GM12878 (cell line): Measurements from ENCODE around the gene LCOR. TPM values are rescaled to one million over a fixed set of nuclear protein-coding genes. Genes with fewer than 3 reads are reported as not detected.
A peak's percentile ranks its signal among the peaks of the same experiment; 100 is the strongest.

Source experiments
- EGR1 ChIP-seq, 2 experiments: IDR thresholded peaks; 1 replicate in 1 of 2; 2 replicates in 1 of 2; pipeline ENCODE4 v1.6.1; 2011 to 2012; ENCODE audit warnings: low read depth in 2 of 2, low read length in 2 of 2, borderline replicate concordance in 1 of 2, mild to moderate bottlenecking in 1 of 2, moderate library complexity in 1 of 2
- NFXL1 ChIP-seq: fragments of 450-650 bp; IDR thresholded peaks from 2 replicates; pipeline ENCODE4 v1.6.1; 2017; ENCODE audit warnings: antibody characterized with exemption, mild to moderate bottlenecking, borderline replicate concordance
- RAD51 ChIP-seq: fragments of 450-650 bp; IDR thresholded peaks from 2 replicates; pipeline ENCODE4 v1.6.1; 2016; ENCODE audit warnings: moderate library complexity, mild to moderate bottlenecking, inconsistent platforms
- SMAD5 ChIP-seq: IDR thresholded peaks from 2 replicates; pipeline ENCODE4 v1.6.1; 2016; ENCODE audit warnings: antibody characterized with exemption, low read depth
- SMC3 ChIP-seq: IDR thresholded peaks from 2 replicates; pipeline ENCODE4 v1.6.1; 2011; ENCODE audit warnings: low read length, improper control_type of control experiment, borderline replicate concordance
- SP1 ChIP-seq: IDR thresholded peaks from one replicate; pipeline ENCODE4 v1.6.1; 2011; ENCODE audit warnings: low read depth, low read length
- SREBF1 ChIP-seq: IDR thresholded peaks from 2 replicates; pipeline ENCODE4 v1.6.1; 2012; ENCODE audit warnings: mild to moderate bottlenecking, low read length
- SREBF2 ChIP-seq: IDR thresholded peaks from 2 replicates; pipeline ENCODE4 v1.6.1; 2012; ENCODE audit warnings: mild to moderate bottlenecking, low read length
- TARDBP ChIP-seq: IDR thresholded peaks from 2 replicates; pipeline ENCODE4 v1.6.1; 2016; ENCODE audit warnings: borderline replicate concordance
- ZNF384 ChIP-seq: IDR thresholded peaks from 2 replicates; pipeline ENCODE4 v1.6.1; 2012; ENCODE audit warnings: low read depth, mild to moderate bottlenecking, low read length, improper control_type of control experiment, borderline replicate concordance
- polyA plus RNA-seq, 11 experiments: library from polyadenylated mRNA; depleted of rRNA in 4 of 11; unstranded in 6 of 11; stranded (reverse) in 5 of 11; fragments of >200 nt; fragmentation: Nextera tagmentation in 4 of 11; fragmentation: Illumina TruSeq in 1 of 11; extraction: Ambion mirVana in 4 of 11; extraction: Trizol in 1 of 11; gene quantifications; 1 replicate in 1 of 11; 2 replicates in 10 of 11; pipeline versions ENCODE4 v1.2.1 to v1.2.3, GENCODE V29; 2011 to 2016; ENCODE audit warnings: inconsistent platforms in 2 of 11, missing spikeins in 2 of 11, low read depth in 1 of 11
- total RNA-seq, 4 experiments: library from RNA; depleted of rRNA in 3 of 4; stranded (reverse); fragments of >200 nt in 3 of 4; fragmentation: Illumina TruSeq in 1 of 4; extraction: Trizol in 1 of 4; gene quantifications; 2 replicates each; pipeline versions ENCODE4 v1.2.1 to v1.2.3, GENCODE V29; 2013 to 2021
- TF ChIP-seq, protein P1 (sequence below): IDR thresholded peaks from 2 replicates; pipeline ENCODE4 v1.6.1; 2012; ENCODE audit warnings: mild to moderate bottlenecking, low read depth, low read length
- TF ChIP-seq, protein P2 (sequence below): IDR thresholded peaks from 2 replicates; pipeline ENCODE4 v1.6.1; 2011; ENCODE audit warnings: low read depth, mild to moderate bottlenecking, low read length, moderate library complexity, borderline replicate concordance; ENCODE audit errors: extremely low read depth
- TF ChIP-seq, protein P3 (sequence below): fragments of 450-650 bp; formaldehyde crosslinking; IDR thresholded peaks from 2 replicates; pipeline ENCODE4 v1.5.0; 2022; ENCODE audit warnings: mild to moderate bottlenecking, missing genetic modification characterization
- TF ChIP-seq, protein P4 (sequence below): fragments of 450-650 bp; IDR thresholded peaks from 2 replicates; pipeline ENCODE4 v1.6.1; 2016; ENCODE audit warnings: mild to moderate bottlenecking
- TF ChIP-seq, protein P5 (sequence below): fragments of 450-650 bp; IDR thresholded peaks from 2 replicates; pipeline ENCODE4 v1.6.1; 2017; ENCODE audit warnings: mild to moderate bottlenecking

The LCOR gene
- total and polyA plus RNA-seq, 10 of the 15 experiments (the other 5 are each of a cell fraction or from before 2014, with no cell fraction given): 1.6 to 22.0 (median 13.2) TPM

DNA sequence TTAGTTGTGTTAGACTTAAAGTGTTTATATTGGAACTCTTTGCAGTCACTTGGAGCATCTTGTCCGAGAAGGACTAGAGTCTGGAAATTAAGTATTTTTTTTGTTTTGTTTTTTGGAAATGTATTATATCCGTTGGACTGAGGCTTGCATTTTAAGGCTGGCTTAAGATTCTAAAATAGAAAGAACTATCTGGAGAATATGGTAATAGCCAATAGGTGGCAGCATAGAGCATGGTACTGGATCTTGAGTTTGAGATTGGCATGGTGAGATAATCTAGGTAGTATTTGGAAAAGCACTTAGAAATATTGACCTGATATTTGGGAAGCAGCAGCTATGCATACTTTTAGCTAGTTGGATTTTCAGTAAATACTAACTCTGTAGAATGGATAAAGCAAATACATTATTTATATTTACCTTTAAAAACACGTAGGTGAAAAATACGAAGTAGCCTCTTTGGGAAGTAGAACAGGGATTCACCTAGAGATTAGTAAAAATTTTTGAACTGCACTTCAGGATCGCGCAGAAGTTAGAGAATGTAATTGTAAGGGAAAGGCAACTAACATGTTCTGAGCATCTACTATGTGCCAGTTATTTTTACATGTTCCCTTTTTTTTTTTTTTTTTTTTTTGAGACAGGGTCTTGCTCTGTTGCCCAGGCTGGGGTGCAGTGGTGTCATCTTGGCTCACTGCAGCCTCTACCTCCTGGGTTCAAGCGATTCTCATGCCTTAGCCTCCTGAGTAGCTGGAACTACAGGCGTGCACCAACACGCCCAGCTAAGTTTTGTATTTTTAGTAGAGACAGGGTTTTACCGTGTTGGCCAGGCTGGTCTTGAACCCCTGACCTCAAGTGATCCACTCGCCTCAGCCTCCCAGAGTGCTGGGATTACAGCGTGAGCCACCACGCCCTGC, 78.6 kb downstream of the LCOR start (continued):
- TF ChIP-seq, protein P1, sequence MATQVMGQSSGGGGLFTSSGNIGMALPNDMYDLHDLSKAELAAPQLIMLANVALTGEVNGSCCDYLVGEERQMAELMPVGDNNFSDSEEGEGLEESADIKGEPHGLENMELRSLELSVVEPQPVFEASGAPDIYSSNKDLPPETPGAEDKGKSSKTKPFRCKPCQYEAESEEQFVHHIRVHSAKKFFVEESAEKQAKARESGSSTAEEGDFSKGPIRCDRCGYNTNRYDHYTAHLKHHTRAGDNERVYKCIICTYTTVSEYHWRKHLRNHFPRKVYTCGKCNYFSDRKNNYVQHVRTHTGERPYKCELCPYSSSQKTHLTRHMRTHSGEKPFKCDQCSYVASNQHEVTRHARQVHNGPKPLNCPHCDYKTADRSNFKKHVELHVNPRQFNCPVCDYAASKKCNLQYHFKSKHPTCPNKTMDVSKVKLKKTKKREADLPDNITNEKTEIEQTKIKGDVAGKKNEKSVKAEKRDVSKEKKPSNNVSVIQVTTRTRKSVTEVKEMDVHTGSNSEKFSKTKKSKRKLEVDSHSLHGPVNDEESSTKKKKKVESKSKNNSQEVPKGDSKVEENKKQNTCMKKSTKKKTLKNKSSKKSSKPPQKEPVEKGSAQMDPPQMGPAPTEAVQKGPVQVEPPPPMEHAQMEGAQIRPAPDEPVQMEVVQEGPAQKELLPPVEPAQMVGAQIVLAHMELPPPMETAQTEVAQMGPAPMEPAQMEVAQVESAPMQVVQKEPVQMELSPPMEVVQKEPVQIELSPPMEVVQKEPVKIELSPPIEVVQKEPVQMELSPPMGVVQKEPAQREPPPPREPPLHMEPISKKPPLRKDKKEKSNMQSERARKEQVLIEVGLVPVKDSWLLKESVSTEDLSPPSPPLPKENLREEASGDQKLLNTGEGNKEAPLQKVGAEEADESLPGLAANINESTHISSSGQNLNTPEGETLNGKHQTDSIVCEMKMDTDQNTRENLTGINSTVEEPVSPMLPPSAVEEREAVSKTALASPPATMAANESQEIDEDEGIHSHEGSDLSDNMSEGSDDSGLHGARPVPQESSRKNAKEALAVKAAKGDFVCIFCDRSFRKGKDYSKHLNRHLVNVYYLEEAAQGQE: no peak
- TF ChIP-seq, protein P2, sequence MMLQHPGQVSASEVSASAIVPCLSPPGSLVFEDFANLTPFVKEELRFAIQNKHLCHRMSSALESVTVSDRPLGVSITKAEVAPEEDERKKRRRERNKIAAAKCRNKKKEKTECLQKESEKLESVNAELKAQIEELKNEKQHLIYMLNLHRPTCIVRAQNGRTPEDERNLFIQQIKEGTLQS: no peak
- TF ChIP-seq RAD51 (no peak; the same call in 1 of the 2 replicates), SMAD5 (no peak), NFXL1 (no peak), TARDBP (no peak), SP1 (no peak), SREBF1 (no peak), EGR1 (IDR thresholded peaks at IDR 0.05; ENCODE audit: borderline replicate concordance in 1 of 2, low read depth in 2 of 2, low read length in 2 of 2) (no peak), ZNF384 (no peak), SREBF2 (no peak), SMC3 (peak; percentile 56; the same call in 1 of the 2 replicates)
- TF ChIP-seq, protein P3, sequence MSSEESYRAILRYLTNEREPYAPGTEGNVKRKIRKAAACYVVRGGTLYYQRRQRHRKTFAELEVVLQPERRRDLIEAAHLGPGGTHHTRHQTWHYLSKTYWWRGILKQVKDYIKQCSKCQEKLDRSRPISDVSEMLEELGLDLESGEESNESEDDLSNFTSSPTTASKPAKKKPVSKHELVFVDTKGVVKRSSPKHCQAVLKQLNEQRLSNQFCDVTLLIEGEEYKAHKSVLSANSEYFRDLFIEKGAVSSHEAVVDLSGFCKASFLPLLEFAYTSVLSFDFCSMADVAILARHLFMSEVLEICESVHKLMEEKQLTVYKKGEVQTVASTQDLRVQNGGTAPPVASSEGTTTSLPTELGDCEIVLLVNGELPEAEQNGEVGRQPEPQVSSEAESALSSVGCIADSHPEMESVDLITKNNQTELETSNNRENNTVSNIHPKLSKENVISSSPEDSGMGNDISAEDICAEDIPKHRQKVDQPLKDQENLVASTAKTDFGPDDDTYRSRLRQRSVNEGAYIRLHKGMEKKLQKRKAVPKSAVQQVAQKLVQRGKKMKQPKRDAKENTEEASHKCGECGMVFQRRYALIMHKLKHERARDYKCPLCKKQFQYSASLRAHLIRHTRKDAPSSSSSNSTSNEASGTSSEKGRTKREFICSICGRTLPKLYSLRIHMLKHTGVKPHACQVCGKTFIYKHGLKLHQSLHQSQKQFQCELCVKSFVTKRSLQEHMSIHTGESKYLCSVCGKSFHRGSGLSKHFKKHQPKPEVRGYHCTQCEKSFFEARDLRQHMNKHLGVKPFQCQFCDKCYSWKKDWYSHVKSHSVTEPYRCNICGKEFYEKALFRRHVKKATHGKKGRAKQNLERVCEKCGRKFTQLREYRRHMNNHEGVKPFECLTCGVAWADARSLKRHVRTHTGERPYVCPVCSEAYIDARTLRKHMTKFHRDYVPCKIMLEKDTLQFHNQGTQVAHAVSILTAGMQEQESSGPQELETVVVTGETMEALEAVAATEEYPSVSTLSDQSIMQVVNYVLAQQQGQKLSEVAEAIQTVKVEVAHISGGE (CRISPR knock-in tag): no peak
- TF ChIP-seq, protein P4, sequence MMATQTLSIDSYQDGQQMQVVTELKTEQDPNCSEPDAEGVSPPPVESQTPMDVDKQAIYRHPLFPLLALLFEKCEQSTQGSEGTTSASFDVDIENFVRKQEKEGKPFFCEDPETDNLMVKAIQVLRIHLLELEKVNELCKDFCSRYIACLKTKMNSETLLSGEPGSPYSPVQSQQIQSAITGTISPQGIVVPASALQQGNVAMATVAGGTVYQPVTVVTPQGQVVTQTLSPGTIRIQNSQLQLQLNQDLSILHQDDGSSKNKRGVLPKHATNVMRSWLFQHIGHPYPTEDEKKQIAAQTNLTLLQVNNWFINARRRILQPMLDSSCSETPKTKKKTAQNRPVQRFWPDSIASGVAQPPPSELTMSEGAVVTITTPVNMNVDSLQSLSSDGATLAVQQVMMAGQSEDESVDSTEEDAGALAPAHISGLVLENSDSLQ: peak; percentile 55; the same call in 1 of the 2 replicates
- TF ChIP-seq, protein P5, sequence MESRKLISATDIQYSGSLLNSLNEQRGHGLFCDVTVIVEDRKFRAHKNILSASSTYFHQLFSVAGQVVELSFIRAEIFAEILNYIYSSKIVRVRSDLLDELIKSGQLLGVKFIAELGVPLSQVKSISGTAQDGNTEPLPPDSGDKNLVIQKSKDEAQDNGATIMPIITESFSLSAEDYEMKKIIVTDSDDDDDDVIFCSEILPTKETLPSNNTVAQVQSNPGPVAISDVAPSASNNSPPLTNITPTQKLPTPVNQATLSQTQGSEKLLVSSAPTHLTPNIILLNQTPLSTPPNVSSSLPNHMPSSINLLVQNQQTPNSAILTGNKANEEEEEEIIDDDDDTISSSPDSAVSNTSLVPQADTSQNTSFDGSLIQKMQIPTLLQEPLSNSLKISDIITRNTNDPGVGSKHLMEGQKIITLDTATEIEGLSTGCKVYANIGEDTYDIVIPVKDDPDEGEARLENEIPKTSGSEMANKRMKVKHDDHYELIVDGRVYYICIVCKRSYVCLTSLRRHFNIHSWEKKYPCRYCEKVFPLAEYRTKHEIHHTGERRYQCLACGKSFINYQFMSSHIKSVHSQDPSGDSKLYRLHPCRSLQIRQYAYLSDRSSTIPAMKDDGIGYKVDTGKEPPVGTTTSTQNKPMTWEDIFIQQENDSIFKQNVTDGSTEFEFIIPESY: no peak
